ENCODE results near the gene KRTDAP.

The KRTDAP gene

GRCh38 chr19:35497406-35497805, 7.1 kb upstream of the KRTDAP start:
- no peaks in the 10 kb centered on the region for H3K27me3 ChIP-seq (ENCODE audit: control insufficient read depth, insufficient read depth, low read length)
- no peak overlapping the region for H3K27ac ChIP-seq (ENCODE audit: low read length)
- H3K9me3 ChIP-seq (ENCODE audit: control insufficient read depth, low read depth, low read length), result no peaks in the 10 kb centered on the region
- H3K9ac ChIP-seq (ENCODE audit: low read length), result no peak overlapping the region
- H3K4me1 ChIP-seq (ENCODE audit: control insufficient read depth, low read depth, low read length), result peaks cover 2% of the 10 kb centered on the region
- H3K36me3 ChIP-seq (ENCODE audit: control insufficient read depth, low read depth, low read length), result peaks cover 36% of the 10 kb centered on the region
- no peak overlapping the region for H3K4me3 ChIP-seq (ENCODE audit: low read length)

GRCh38 chr19:35495107-35496064, 5.1 kb upstream of the KRTDAP start:
- peaks cover 21% of the 10 kb centered on the region for H3K36me3 ChIP-seq (ENCODE audit: control insufficient read depth, low read depth, low read length)
- H3K9me3 ChIP-seq (ENCODE audit: control insufficient read depth, low read depth, low read length), result no peaks in the 10 kb centered on the region
- no peaks in the 10 kb centered on the region for H3K27me3 ChIP-seq (ENCODE audit: control insufficient read depth, insufficient read depth, low read length)
- H3K27ac ChIP-seq (ENCODE audit: low read length), result no peak overlapping the region
- H3K4me3 ChIP-seq (ENCODE audit: low read length), result no peak overlapping the region
- no peak overlapping the region for H3K9ac ChIP-seq (ENCODE audit: low read length)
- peaks cover 2% of the 10 kb centered on the region for H3K4me1 ChIP-seq (ENCODE audit: control insufficient read depth, low read depth, low read length)

- Histone ChIP-seq H3K9ac (ENCODE audit: low read length) (no peak overlapping the region), H3K27ac (ENCODE audit: low read length) (no peak overlapping the region), H3K27me3 (ENCODE audit: control insufficient read depth, insufficient read depth, low read length) (no peaks in the 10 kb centered on the region), H3K4me1 (ENCODE audit: control insufficient read depth, low read depth, low read length) (peaks cover 2% of the 10 kb centered on the region), H3K9me3 (ENCODE audit: control insufficient read depth, low read depth, low read length) (no peaks in the 10 kb centered on the region), H3K4me3 (ENCODE audit: low read length) (no peak overlapping the region), H3K36me3 (ENCODE audit: control insufficient read depth, low read depth, low read length) (peaks cover 7% of the 10 kb centered on the region)
Observed at GRCh38 chr19:35493971-35494370, 3.7 kb upstream of the KRTDAP start.

GRCh38 chr19:35491836-35492360, 1.6 kb upstream of the KRTDAP start:
- Histone ChIP-seq H3K27ac (ENCODE audit: low read length) (no peak overlapping the region), H3K27me3 (ENCODE audit: control insufficient read depth, insufficient read depth, low read length) (peaks cover 3% of the 10 kb centered on the region), H3K4me1 (ENCODE audit: control insufficient read depth, low read depth, low read length) (peaks cover 2% of the 10 kb centered on the region), H3K9ac (ENCODE audit: low read length) (no peak overlapping the region), H3K4me3 (ENCODE audit: low read length) (no peak overlapping the region), H3K9me3 (ENCODE audit: control insufficient read depth, low read depth, low read length) (no peaks in the 10 kb centered on the region), H3K36me3 (ENCODE audit: control insufficient read depth, low read depth, low read length) (no peaks in the 10 kb centered on the region)

GRCh38 chr19:35488677-35489076, 1.6 kb downstream of the KRTDAP start:
- Histone ChIP-seq H3K36me3 (ENCODE audit: control insufficient read depth, low read depth, low read length) (no peaks in the 10 kb centered on the region), H3K9ac (ENCODE audit: low read length) (no peak overlapping the region), H3K4me3 (ENCODE audit: low read length) (no peak overlapping the region), H3K27ac (ENCODE audit: low read length) (no peak overlapping the region), H3K4me1 (ENCODE audit: control insufficient read depth, low read depth, low read length) (no peaks in the 10 kb centered on the region), H3K27me3 (ENCODE audit: control insufficient read depth, insufficient read depth, low read length) (peaks cover 5% of the 10 kb centered on the region), H3K9me3 (ENCODE audit: control insufficient read depth, low read depth, low read length) (no peaks in the 10 kb centered on the region)

- Histone ChIP-seq H3K27me3 (ENCODE audit: control insufficient read depth, insufficient read depth, low read length) (peaks cover 5% of the 10 kb centered on the region), H3K9ac (ENCODE audit: low read length) (no peak overlapping the region), H3K4me1 (ENCODE audit: control insufficient read depth, low read depth, low read length) (no peaks in the 10 kb centered on the region)
Observed at GRCh38 chr19:35487656-35488182, 2.5 kb downstream of the KRTDAP start.

GRCh38 chr19:35486268-35486708, 4.0 kb downstream of the KRTDAP start:
- Histone ChIP-seq H3K27me3 (ENCODE audit: control insufficient read depth, insufficient read depth, low read length) (peaks cover 5% of the 10 kb centered on the region), H3K9me3 (ENCODE audit: control insufficient read depth, low read depth, low read length) (no peaks in the 10 kb centered on the region), H3K9ac (ENCODE audit: low read length) (no peak overlapping the region), H3K36me3 (ENCODE audit: control insufficient read depth, low read depth, low read length) (no peaks in the 10 kb centered on the region), H3K4me1 (ENCODE audit: control insufficient read depth, low read depth, low read length) (no peaks in the 10 kb centered on the region), H3K4me3 (ENCODE audit: low read length) (no peak overlapping the region), H3K27ac (ENCODE audit: low read length) (no peak overlapping the region)

More at GRCh38 chr19:35487656-35488182, 2.5 kb downstream of the KRTDAP start:
- Histone ChIP-seq H3K4me3 (ENCODE audit: low read length) (no peak overlapping the region), H3K27ac (ENCODE audit: low read length) (no peak overlapping the region), H3K36me3 (ENCODE audit: control insufficient read depth, low read depth, low read length) (no peaks in the 10 kb centered on the region), H3K9me3 (ENCODE audit: control insufficient read depth, low read depth, low read length) (no peaks in the 10 kb centered on the region)

GRCh38 chr19:35484252-35485036, 5.8 kb downstream of the KRTDAP start:
- H3K4me3 ChIP-seq (ENCODE audit: low read length), result no peak overlapping the region
- H3K27ac ChIP-seq (ENCODE audit: low read length), result no peak overlapping the region
- peaks cover 5% of the 10 kb centered on the region for H3K27me3 ChIP-seq (ENCODE audit: control insufficient read depth, insufficient read depth, low read length)
- H3K9ac ChIP-seq (ENCODE audit: low read length), result no peak overlapping the region
- H3K9me3 ChIP-seq (ENCODE audit: control insufficient read depth, low read depth, low read length), result no peaks in the 10 kb centered on the region
- H3K4me1 ChIP-seq (ENCODE audit: control insufficient read depth, low read depth, low read length), result no peaks in the 10 kb centered on the region
- H3K36me3 ChIP-seq (ENCODE audit: control insufficient read depth, low read depth, low read length), result no peaks in the 10 kb centered on the region

GRCh38 chr19:35483089-35483488, 7.2 kb downstream of the KRTDAP start:
- H3K4me3 ChIP-seq (ENCODE audit: low read length), result no peak overlapping the region
- H3K27ac ChIP-seq (ENCODE audit: low read length), result no peak overlapping the region
- no peaks in the 10 kb centered on the region for H3K36me3 ChIP-seq (ENCODE audit: control insufficient read depth, low read depth, low read length)
- no peak overlapping the region for H3K9ac ChIP-seq (ENCODE audit: low read length)
- no peaks in the 10 kb centered on the region for H3K9me3 ChIP-seq (ENCODE audit: control insufficient read depth, low read depth, low read length)
- peaks cover 5% of the 10 kb centered on the region for H3K27me3 ChIP-seq (ENCODE audit: control insufficient read depth, insufficient read depth, low read length)
- no peaks in the 10 kb centered on the region for H3K4me1 ChIP-seq (ENCODE audit: control insufficient read depth, low read depth, low read length)

GRCh38 chr19:35478794-35479677, 11.2 kb downstream of the KRTDAP start:
- Histone ChIP-seq H3K4me1 (ENCODE audit: control insufficient read depth, low read depth, low read length) (no peaks in the 10 kb centered on the region), H3K9me3 (ENCODE audit: control insufficient read depth, low read depth, low read length) (no peaks in the 10 kb centered on the region), H3K9ac (ENCODE audit: low read length) (no peak overlapping the region), H3K4me3 (ENCODE audit: low read length) (no peak overlapping the region), H3K27me3 (ENCODE audit: control insufficient read depth, insufficient read depth, low read length) (no peaks in the 10 kb centered on the region), H3K27ac (ENCODE audit: low read length) (no peak overlapping the region), H3K36me3 (ENCODE audit: control insufficient read depth, low read depth, low read length) (no peaks in the 10 kb centered on the region)
